ENCODE measurements around the gene CAMSAP1. TPM values are rescaled to one million over a fixed set of nuclear protein-coding genes. Genes with fewer than 3 reads are reported as not detected.

CAMSAP1 gene
- total RNA-seq, 6 experiments from 2014 or later, result 5.2 to 16.1 (median 10.4) TPM

GRCh38 chr9:135770771-135771170 lies 136.6 kb downstream of the CAMSAP1 start:
- no peak for DNase-seq
- no peaks in the 10 kb centered on the region for H3K27me3 ChIP-seq

GRCh38 chr9:135770203-135770535 lies 137.2 kb downstream of the CAMSAP1 start:
- no peak for ATAC-seq
- no peak for TF ChIP-seq CTCF (IDR thresholded peaks at IDR 0.05)
- TF ChIP-seq POLR2A (IDR thresholded peaks at IDR 0.05), result no peak
- Histone ChIP-seq H3K4me3 (no peak overlapping the region), H3K9me3 (no peaks in the 10 kb centered on the region), H3K36me3 (no peaks in the 10 kb centered on the region), H3K4me1 (no peaks in the 10 kb centered on the region), H3K27me3 (no peaks in the 10 kb centered on the region), H3K27ac (no peak overlapping the region)
- WGBS (ENCODE audit: insufficient coverage, low coverage, low lambda C conversion rate, missing lambda C conversion rate), result 60% methylated on average over 4 of the region's 19 CpGs
- intact Hi-C loops (cut with DNase I), result no loop called here
- DNase-seq, result no peak

More at GRCh38 chr9:135770771-135771170, 136.6 kb downstream of the CAMSAP1 start:
- Histone ChIP-seq H3K9me3 (no peaks in the 10 kb centered on the region), H3K36me3 (no peaks in the 10 kb centered on the region), H3K4me1 (no peaks in the 10 kb centered on the region), H3K27ac (no peak overlapping the region), H3K4me3 (no peak overlapping the region)
- ATAC-seq, result no peak
- no peak for TF ChIP-seq CTCF (IDR thresholded peaks at IDR 0.05)
- 80% methylated on average over 17 of the region's 26 CpGs for WGBS (ENCODE audit: insufficient coverage, low coverage, low lambda C conversion rate, missing lambda C conversion rate)
- intact Hi-C loops (cut with DNase I), result no loop called here

- intact Hi-C loops (cut with DNase I), result no loop called here
- no peak for TF ChIP-seq CTCF (IDR thresholded peaks at IDR 0.05)
- no peak for TF ChIP-seq POLR2A (IDR thresholded peaks at IDR 0.05)
- WGBS (ENCODE audit: insufficient coverage, low coverage, low lambda C conversion rate, missing lambda C conversion rate), result 79% methylated on average over 6 of the region's 32 CpGs
- Histone ChIP-seq H3K4me3 (no peak overlapping the region), H3K36me3 (no peaks in the 10 kb centered on the region), H3K4me1 (no peaks in the 10 kb centered on the region), H3K9me3 (no peaks in the 10 kb centered on the region), H3K27ac (no peak overlapping the region), H3K27me3 (no peaks in the 10 kb centered on the region)
- DNase-seq (no peak), ATAC-seq (no peak)
Measured at GRCh38 chr9:135769489-135770202, 137.7 kb downstream of the CAMSAP1 start.

- DNase-seq (no peak), ATAC-seq (no peak)
- intact Hi-C loops (cut with DNase I), result no loop called here
- WGBS (ENCODE audit: insufficient coverage, low coverage, low lambda C conversion rate, missing lambda C conversion rate), result 88% methylated on average over 23 of the region's 43 CpGs
- Histone ChIP-seq H3K4me1 (no peaks in the 10 kb centered on the region), H3K9me3 (no peaks in the 10 kb centered on the region), H3K27ac (no peak overlapping the region), H3K36me3 (no peaks in the 10 kb centered on the region), H3K27me3 (no peaks in the 10 kb centered on the region), H3K4me3 (no peak overlapping the region)
- TF ChIP-seq POLR2A (IDR thresholded peaks at IDR 0.05) (no peak), CTCF (IDR thresholded peaks at IDR 0.05) (no peak)
Measured at GRCh38 chr9:135768516-135769218, 138.7 kb downstream of the CAMSAP1 start.
